ENCODE data around the gene KAT6B. TPM values are rescaled to one million over a fixed set of nuclear protein-coding genes. Genes with fewer than 3 reads are reported as not detected.

The KAT6B gene
- total and polyA plus RNA-seq, 2 donors from 2014 or later, result 2.9 to 34.2 TPM

DNA sequence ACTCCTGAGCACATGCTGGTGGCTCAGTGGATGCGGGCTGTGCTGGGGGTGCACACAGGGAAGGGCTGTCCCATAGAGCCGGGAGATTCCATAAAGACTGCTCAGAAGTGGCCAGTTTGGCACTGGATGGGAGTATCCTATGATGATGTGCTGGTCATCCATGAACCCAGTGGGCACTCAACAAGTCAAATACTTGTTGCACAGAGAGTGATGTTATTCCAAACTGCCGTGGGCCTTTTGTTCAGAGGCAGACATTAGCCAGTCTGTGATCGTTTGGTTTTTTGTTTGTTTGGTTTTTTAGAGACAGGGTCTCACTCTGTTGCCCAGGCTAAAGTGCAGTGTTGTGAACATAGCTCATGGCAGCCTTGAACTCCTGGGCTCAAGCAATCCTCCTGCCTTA lies 254.2 kb downstream of the KAT6B start:
- FAIRE-seq (no peak), DNase-seq (no peak)
- Histone ChIP-seq H3K9ac (ENCODE audit: low read length in 3 of 3) (no peak overlapping the region), H3K27ac (ENCODE audit: low read depth in 2 of 2, low read length in 2 of 2) (no peak overlapping the region), H3K9me3 (ENCODE audit: control insufficient read depth in 2 of 3, insufficient read depth in 1 of 3, low read length in 3 of 3) (peaks cover 0 to 3% (median 0%) of the 10 kb centered on the region in 3 donors), H3K36me3 (ENCODE audit: control insufficient read depth in 2 of 3, insufficient read depth in 3 of 3, low read length in 3 of 3) (no peaks in the 10 kb centered on the region), H3K27me3 (ENCODE audit: control insufficient read depth, insufficient read depth, low read length) (no peaks in the 10 kb centered on the region), H3K4me3 (ENCODE audit: low read length in 3 of 3) (no peak overlapping the region), H3K4me1 (ENCODE audit: control insufficient read depth in 2 of 3, insufficient read depth in 2 of 3, low read depth in 1 of 3, low read length in 3 of 3) (no peaks in the 10 kb centered on the region)
- TF ChIP-seq, protein P1, sequence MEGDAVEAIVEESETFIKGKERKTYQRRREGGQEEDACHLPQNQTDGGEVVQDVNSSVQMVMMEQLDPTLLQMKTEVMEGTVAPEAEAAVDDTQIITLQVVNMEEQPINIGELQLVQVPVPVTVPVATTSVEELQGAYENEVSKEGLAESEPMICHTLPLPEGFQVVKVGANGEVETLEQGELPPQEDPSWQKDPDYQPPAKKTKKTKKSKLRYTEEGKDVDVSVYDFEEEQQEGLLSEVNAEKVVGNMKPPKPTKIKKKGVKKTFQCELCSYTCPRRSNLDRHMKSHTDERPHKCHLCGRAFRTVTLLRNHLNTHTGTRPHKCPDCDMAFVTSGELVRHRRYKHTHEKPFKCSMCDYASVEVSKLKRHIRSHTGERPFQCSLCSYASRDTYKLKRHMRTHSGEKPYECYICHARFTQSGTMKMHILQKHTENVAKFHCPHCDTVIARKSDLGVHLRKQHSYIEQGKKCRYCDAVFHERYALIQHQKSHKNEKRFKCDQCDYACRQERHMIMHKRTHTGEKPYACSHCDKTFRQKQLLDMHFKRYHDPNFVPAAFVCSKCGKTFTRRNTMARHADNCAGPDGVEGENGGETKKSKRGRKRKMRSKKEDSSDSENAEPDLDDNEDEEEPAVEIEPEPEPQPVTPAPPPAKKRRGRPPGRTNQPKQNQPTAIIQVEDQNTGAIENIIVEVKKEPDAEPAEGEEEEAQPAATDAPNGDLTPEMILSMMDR (IDR thresholded peaks at IDR 0.05; ENCODE audit: borderline replicate concordance, extremely low read depth, insufficient read depth), result no peak
- intact Hi-C loops (cut with DNase I), result no loop called here

DNA sequence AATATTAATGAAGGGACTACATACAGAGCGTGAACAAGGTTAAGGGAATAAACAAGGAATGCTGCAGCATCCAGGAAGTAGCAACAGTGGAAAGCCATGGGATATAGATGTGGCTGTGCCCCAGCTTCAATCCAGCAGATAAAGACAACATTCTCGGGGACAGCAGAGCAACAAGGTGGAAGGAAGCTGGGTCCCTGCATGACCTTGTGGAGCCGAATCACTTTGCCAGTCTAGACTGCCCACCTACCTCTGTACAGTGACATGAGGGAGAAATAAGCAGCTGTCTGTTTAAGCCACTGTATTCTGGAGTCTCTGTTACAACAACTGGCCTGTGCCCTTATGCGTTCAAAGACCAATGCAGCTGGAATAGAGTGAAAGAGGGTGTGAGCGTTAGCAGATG lies 255.0 kb downstream of the KAT6B start:
- H3K36me3 ChIP-seq (ENCODE audit: control insufficient read depth in 2 of 3, insufficient read depth in 3 of 3, low read length in 3 of 3), result no peaks in the 10 kb centered on the region
- no peak overlapping the region for H3K27ac ChIP-seq (ENCODE audit: low read depth in 2 of 2, low read length in 2 of 2)
- intact Hi-C loops (cut with DNase I), result no loop called here
- FAIRE-seq (no peak), DNase-seq (no peak)
- H3K9me3 ChIP-seq (ENCODE audit: control insufficient read depth in 2 of 3, insufficient read depth in 1 of 3, low read length in 3 of 3), result peaks cover 0 to 3% (median 0%) of the 10 kb centered on the region in 3 donors
- H3K4me3 ChIP-seq (ENCODE audit: low read length in 3 of 3), result no peak overlapping the region
- TF ChIP-seq, protein P1 (IDR thresholded peaks at IDR 0.05; ENCODE audit: borderline replicate concordance, extremely low read depth, insufficient read depth), result no peak
- H3K4me1 ChIP-seq (ENCODE audit: control insufficient read depth in 2 of 3, insufficient read depth in 2 of 3, low read depth in 1 of 3, low read length in 3 of 3), result no peaks in the 10 kb centered on the region
- no peaks in the 10 kb centered on the region for H3K27me3 ChIP-seq (ENCODE audit: control insufficient read depth, insufficient read depth, low read length)
- H3K9ac ChIP-seq (ENCODE audit: low read length in 3 of 3), result no peak overlapping the region
